Stimulated activated CD4-positive, alpha-beta T cell treated with anti-CD3 and anti-CD28 coated beads, TNF-alpha, amount 100 ng/mL, for 48 hours (primary cell): ENCODE data around the gene ALDH3A2.
"Not testable (repeated sequence)": the region's sequence is repeated elsewhere in the genome, so short reads cannot be mapped to it uniquely, and the experiment has no call there.

Experiments used
- DNase-seq, 3 donors: peaks; one replicate each; pipeline ENCODE4 v3.0.0-alpha.2; 2020; ENCODE audit warnings: low read depth in 3 of 3

ALDH3A2 gene

DNA sequence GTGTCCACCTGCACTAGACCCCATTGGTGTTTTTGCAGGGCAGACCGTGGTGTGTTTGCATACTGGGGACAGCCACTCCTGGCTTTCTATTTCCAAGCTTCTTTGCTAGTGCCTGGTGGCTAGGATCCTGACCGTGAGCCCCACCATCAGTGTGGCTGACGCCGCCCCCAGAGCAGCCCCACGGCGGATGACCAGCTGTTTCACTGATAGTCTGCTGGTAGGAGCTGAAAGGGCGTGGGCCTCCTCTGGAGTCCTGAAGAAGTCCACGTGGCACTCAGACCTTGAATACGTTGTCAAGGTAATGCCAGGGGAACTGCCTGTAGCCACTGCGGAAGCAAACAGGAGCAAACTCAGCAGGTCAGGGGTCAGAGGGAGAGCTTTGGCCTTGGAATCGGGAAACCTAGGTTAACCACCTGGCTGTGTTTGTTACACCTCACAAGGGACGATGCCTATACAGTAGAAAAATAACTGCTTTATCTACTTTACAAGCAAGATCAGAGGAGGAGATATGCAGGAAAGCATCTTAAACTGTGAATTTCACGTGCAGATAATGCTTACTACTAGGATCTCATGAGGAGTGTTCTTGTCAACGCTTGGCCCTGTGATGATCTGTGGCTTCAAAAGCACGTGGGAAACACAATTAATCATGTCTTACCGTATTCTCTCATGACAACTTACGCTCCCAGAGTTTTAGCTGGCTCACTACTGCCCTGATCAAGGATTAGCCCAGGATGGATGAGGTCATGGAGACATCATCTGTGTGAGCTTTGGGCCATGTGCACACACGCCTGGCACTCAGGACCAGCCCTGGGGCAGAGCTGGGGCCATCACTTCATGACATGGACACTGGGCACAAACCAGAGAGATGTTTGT is 30.3 kb downstream of the ALDH3A2 start:
- DNase-seq, result no peak

DNA sequence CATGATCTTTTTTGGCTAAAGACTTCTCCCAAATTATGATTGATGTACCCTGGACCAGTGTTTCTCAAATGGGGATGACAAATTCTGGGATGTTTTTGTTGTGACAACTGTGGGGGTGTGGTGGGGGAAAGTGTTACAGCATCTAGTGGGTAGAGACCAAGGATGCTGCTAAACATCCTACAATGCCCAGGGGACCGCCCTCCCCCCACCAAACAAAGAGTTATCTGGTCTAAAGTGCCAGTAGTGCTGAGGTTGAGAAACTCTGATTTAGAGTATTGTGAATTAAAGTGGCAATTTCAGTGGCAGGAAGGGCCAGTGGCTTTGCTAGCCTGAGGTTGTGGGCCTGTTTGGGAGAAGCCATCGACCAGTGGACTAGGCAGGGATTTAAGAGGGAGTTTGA is 34.6 kb downstream of the ALDH3A2 start:
- DNase-seq, result no peak

DNA sequence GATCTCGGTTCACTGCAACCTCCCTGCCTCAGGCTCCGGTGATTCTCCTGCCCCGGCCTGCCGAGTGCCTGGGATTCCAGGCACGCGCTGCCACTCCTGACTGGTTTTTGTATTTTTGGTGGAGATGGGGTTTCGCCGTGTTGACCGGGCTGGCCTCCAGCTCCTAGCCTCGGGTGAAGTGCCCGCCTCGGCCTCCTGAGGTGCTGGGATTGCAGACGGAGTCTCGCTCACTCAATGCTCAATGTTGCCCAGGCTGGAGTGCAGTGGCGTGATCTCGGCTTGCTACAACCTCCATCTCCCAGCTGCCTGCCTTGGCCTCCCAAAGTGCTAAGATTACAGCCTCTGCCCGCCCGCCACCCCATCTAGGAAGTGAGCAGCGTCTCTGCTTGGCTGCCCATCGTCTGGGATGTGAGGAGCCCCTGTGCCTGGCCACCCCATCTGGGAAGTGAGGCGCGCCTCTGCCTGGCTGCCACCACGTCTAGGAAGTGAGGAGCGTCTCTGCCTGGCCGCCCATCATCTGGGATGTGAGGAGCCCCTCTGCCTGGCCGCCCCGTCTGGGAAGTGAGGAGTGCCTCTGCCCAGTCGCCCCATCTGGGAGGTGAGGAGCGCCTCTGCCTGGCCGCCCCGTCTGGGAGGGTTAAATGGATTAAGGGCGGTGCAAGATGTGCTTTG is 36.5 kb downstream of the ALDH3A2 start:
- DNase-seq, result not testable (repeated sequence)

DNA sequence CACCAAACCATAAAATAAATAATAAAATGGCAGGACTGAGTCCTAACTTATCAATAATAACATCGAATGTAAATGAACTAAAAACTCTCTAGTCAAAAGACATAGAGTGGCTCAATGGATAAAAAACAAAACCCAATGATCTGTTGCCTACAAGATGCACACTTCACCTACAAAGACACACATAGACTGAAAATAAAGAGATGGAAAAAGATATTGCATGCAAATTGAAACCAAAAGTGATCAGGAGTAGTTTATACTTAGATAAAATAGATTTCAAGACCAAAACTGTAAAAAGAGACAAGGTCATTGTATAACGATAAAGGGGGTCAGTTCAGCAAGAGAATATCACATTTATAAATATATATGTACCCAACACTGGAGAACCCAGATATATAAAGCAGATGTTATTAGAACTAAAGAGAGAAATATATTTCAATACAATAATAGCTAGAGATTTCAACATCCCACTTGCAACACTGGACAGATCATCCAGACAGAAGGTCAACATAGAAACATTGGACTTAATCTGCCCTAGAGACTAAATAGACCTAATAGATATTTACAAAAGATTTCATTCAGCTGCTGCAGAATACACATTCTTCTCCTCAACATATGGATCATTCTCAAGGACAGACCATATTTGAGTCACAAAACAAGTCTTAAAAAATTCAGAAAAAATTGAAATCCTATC is 38.0 kb downstream of the ALDH3A2 start:
- no peak for DNase-seq

DNA sequence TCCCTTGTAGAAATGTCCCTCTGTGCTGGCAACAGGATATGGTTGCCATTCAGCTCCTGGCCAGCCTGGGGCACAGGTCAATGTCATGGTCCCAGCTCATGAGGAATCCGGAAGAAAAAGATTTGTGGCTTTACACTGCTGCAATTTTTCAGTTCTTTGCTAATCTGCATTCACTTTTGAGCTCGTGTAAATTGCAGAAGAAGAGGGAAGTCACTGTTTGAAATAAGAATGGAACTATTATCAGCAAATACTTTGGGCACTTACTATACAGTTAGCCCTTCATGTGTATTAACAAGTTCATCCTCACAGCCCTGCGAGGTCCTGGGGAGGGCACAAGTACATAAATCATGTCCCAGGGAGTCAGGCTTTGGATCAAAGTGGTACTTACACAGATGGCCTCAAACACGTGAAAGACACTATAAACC is 53.7 kb downstream of the ALDH3A2 start:
- DNase-seq, result no peak

DNA sequence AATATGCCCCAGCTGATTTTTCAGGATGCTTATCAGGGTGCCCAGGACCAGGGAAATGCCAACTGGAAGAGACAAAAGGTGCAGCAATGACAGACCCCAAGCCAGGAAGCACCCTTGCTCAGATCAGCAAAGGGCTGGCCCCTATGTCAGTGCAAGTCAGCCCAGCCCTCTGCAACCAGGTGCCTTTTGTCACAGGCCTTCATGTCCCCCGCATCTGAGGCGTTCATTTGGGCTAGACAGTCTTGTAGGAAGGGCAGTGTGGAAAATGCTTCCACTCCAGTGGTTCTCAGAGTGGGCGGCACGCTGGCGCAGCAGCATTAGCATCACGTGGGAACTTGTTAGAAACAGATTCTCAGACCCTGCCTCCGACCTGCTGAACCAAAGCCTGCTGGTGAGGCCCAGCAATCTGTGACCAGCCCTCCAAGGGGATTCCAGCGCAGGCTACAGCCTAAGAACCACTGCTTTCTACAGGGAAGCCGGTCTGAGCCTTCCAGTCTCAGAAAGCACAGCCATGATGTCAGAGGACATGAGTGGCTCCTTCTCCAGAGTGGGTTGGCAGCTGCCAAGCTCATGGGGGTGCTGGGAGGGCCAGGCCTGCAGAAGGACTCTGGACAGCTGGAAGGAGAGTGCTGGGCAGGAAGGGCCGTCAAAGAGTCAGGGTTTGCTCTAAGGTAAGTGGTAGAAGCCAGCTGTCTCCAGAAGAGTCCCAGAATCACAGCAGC is 54.7 kb downstream of the ALDH3A2 start:
- DNase-seq, result no peak

DNA sequence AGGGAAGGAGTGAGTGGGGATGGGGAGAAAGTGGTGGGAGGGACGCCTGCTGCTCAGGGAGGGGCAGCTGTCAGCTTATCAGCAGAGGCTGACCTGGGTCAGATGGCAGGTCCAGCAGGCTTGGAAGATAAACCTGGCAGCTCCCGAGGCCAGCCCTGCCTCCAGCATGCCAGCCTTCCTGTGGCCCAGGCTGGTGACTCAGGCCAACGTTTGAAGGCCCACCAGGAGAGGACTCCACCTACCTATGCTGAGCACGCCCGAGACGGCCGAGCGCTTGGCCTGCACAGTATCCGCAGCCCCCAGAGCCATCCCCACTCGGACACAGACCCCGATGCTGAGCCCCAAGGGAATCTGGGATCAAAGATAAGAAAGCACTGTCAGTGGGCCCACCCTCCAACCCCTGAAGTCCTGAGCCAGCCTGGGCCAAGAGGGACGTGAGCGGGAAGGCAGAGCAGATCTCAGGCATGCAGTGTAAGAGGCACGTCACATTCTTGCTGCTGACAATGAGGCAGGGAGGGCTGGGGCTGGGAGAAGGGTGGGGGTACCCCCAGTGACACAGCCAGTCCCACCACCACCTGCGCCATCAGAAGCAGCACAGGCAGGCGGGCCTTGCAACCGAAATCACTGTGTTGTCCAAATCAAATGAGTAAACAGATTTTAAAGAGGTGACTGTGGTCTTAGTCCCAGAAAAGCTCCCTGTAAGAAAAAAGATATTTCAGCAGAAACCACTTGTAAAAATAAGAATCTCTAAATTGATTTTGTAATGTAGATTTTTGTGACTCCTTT is 55.5 kb downstream of the ALDH3A2 start:
- no peak for DNase-seq

DNA sequence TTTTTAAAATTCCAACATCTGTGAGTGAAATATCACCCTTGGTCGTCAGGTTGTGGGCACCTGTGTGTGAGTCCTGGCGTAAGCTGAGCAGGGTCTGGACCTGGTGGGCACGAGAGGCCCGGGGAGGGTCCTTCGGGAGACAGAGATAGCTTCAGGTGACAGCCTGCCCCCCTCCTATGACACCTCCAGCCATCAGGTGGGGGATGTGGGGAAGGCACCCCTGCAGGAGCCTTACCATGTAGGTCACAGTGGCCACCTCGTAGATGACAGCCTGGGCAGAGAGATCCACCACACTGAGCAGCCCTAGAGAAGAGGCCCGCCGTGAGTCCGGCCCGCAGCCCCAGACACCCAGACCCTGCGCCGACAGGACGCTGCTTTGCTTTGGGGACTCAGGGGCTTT is 56.6 kb downstream of the ALDH3A2 start:
- no peak for DNase-seq

DNA sequence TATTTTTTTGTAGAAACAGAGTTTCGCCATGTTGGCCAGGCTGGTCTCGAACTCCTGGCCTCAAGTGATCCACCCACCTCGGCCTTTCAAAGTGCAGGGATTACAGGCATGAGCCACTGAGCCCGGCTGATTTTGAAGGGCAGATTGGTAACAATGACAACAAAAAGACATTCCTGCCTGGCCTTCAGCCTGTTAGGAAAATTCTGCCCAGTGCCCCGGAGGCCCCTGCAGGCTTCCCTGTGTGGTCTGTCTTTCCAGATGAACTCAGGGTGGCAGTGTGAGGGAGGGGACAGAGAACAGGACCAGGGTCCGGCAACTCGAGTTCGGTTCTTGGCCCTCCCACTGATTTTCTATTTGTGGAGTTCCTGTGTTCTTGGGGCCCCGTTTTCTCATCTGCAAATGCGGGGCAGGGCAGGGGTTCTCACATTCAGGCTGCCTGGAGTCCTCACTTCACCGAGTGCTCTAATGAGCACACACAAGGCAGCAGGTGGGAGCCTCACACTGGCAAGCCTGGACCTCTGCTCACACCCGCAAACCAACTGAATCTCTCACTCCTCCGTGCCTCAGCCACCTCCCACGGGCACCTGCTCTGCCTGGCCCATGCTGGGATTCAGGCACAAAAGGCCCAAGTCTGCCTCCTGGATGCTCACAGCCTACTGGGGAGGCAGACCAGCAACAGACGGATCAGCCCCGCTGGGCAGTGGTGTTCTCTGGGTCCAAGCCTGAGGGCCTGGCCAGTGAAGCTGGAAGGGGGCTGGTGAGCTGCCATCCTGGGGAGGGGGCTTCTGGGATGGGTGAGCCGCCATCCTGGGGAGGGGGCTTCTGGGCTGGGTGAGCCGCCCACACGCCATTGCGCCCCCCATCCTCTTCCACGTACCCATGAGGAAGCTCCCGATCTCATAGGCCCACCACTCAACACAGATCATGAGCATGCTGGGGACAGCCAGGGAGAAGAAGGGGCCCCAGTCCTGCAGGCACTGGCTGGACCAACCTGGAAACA is 57.5 kb downstream of the ALDH3A2 start:
- DNase-seq, result no peak

DNA sequence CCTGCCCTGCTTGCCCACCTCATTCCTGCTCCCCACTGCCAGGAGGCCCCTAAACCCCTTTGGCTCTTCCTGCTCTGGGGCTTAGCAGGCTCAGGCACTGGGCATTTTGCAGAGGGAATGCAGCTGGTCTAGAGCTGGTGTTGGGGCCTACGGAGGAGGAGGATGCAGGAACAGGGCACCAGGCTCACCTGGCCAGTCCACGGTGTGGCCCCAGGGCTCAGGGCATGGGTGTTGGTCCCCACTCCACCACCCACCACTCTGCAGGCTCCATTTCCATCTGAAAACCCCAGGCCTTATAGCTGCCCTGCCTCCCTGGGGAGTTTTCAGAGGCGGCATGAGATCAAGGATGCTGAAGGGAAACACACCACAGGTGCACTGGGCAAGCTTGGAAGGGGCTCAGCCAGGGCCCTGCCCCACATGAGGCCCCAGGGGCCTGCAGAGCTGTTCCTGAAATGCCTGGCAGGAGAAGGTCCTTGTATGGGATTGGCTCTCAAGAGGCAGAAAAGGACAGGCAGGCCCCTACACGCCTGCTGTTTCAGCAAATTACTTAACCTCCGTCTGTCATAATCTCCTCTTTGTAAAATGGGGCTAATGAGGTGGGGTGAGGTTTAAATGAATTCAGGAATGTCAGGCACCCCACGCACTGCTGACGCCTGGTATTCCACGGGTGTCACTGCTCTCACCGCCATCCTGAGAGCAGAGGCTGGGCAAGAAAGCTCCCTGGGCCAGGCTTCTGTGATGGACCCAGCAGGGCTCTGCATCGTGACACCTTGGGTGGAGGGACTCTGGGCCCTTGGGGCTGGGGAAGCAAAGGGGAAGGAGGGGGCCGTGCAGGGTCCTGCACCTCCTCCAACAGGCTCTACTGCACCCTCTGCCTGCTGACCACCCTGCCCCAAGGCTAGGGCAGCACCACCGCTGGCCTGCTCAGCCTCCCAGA is 58.5 kb downstream of the ALDH3A2 start:
- DNase-seq, result no peak

DNA sequence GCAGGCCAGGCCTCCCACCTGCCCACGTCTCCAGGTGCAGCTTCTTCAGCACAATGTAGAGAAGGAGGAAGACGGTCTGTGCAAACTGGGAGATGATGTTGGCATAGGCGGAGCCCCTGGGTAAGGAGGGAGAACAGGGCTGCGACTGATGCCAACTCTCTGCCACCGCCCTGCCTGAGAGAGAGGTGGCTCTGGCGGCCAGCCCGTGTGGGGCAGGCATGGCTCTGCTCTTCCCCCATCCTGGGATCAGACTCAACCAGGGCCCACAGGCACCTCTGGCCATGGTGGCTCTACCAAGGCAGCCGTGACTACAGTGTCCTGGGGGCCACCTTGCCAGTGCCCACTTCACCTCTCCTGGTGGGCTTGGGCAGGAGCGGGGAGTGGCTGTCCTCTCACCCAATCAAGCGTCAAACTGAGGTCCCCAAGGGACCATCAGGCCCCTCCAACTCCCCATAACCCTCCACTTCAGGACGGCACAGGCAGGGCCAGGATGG is 59.2 kb downstream of the ALDH3A2 start:
- DNase-seq, result no peak

DNA sequence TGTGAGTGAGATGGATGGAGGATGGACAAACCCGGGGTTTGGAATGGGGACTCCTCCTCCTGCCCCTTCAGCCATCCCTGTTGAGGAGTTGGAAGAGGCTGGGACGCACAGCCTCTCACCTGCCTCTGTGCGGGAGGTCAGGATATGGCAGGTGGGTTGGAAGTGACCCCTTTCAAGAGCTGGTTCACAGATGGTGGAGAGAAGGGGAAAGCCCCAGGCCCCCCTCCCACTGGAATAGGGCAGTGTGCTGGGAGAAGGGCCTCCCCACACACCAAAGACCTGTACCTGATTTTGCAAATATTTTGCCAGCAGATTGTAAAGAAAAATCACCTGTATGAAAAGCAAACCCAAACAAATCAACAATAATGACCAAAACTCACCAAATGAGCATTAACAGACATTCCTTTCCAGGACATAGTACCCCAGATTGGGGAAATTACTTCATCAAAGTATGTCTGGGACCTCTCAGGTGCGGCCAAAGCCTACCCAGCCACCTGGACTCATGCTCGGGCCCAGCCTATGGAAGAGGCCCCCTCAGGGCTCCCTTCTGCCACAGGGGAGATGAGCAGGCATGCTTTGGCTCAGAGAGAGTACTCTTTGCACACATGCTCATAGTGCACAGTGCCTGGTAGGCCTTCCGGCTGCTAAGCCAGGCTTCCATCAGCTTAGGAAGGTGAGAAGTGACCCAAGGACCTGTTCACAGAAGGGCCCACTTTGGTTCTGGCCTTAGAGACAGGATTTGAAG is 60.1 kb downstream of the ALDH3A2 start:
- no peak for DNase-seq

DNA sequence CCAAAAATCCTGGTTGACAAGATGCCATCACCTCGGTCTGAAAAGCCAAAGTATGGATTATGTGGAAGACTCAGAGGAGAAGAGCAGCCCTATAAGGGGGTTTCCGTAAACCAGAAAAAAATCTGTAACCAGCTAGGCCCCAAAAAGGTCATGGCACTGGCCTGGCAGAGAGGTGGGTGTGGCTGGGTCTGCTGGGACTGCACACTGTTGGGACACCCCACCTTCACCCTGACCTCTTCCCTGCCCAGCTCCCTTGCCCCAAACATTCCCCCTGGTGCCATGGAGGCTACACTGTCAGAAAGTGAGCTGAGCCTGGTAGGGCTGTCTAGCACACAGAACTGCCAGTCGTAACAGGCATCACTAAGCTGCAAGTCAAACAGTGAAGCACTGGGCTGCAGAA is 61.3 kb downstream of the ALDH3A2 start:
- DNase-seq, result no peak

DNA sequence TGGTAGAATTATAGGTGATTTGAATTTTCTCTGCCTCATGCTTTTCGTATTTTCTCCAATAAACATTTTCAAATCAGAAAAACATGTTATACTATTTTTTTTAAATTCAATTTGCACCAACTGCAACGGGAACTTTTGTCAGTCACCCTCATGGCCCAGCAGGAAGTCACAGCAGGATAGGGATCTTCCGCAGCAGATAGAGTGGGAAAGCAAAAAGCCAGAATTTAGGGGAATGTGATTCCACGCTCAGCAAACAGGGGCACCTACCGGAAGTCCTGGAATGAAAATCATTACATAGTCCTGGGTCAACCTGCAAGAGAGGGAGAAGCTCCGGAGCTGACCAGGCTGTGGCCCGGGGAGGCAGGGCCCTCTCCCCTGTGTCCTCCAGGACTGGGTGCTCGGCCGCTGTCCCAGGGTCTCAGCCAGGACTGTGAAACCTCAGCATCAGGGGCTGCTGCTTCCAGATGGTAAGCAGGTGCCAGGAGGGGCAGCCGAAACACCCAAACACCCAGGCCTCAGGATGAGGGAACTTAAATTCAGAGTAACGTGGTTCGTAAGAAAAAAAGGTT is 64.0 kb downstream of the ALDH3A2 start:
- no peak for DNase-seq

DNA sequence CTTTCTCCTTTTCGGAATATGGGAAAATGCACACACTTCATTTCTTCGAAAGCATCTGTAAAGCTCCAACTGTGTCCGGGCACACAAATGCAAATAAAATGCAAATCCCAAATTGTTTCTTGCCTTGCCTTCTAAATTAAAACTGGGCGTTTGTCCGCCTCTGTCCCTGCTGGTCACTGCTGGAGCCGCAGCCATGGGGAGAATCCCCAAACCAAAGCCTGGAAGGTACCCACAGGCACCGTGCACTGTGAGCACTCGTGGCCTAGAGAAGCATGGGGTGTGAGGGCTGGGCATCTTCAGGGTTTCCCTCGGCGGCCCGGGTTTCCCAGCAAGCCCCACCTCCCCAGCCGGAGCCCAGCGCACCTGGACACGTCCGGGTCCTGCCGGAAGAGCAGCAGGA is 64.9 kb downstream of the ALDH3A2 start:
- DNase-seq, result no peak

DNA sequence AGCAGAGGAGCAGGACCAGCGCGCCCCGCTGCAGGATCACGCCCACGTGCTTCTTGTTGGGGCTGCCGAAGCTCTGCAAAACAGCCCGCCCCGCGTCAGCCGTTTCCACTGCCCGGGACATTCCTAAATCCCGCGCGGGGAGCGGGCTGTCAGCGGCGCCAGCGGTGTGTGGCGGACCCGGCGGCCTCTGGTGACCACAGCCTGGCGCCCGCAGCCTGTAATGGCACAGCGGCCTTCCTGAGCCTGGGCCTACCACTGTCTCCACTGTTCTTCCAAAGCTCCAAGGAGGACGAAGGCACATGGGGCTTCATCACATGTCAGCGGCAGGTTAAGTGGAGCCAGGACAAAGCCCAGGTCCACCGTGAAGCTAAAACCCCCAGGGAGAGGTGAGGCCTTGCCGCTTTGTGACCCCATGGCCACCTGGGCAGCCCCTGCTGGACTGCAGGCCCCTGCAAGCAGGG is 65.4 kb downstream of the ALDH3A2 start:
- DNase-seq, result no peak
